Measurements from ENCODE around the gene TM9SF4. TPM values are rescaled to one million over a fixed set of nuclear protein-coding genes. Genes with fewer than 3 reads are reported as not detected.
A peak's percentile ranks its signal among the peaks of the same experiment; 100 is the strongest.

TM9SF4 gene
- total and polyA plus RNA-seq, 12 donors = 19.2 to 36.0 (median 31.1) TPM

GRCh38 chr20:32108814-32109391, 611 bp upstream of the TM9SF4 start:
- peaks cover 0 to 41% (median 29%) of the 10 kb centered on the region in 9 donors for H3K4me1 ChIP-seq
- H3K27ac ChIP-seq = peak overlapping the region in 8 of 10 donors; percentile 80 to 99 (median 97)
- H3K4me3 ChIP-seq = peak overlapping the region in 9 of 10 donors; percentile 69 to 96 (median 79)
- H3K9me3 ChIP-seq = no peaks in the 10 kb centered on the region
- peak in 1 of 8 donors; percentile 1 for ATAC-seq
- no peak for DNase-seq
- 56 to 59% methylated on average over 5 of the region's 5 CpGs for WGBS, 2 donors
- no peaks in the 10 kb centered on the region for H3K27me3 ChIP-seq
- no peaks in the 10 kb centered on the region for H3K36me3 ChIP-seq
- intact Hi-C loops (cut with DNase I) = loop anchor here in 1 of 10 donors (5.0 kb wide), 1 partner anchor 98 kb away; the partner anchor contains the start of genes PLAGL2 and POFUT1
- no peak for TF ChIP-seq CTCF (IDR thresholded peaks at IDR 0.05)

- WGBS, 2 donors = 1 to 2% methylated on average over 8 of the region's 8 CpGs
- peaks cover 0 to 7% (median 0%) of the 10 kb centered on the region in 9 donors for H3K36me3 ChIP-seq
- DNase-seq = no peak
- peak in 2 of 8 donors; percentile 21 to 37 for ATAC-seq
- H3K4me3 ChIP-seq = peak overlapping the region; percentile 69 to 96 (median 81)
- peak overlapping the region in 9 of 10 donors; percentile 80 to 99 (median 97) for H3K27ac ChIP-seq
- intact Hi-C loops (cut with DNase I) = loop anchor here in 1 of 10 donors (10.0 kb wide), 1 partner anchor 95 kb away; the partner anchor contains the start of genes PLAGL2 and POFUT1
- H3K27me3 ChIP-seq = no peaks in the 10 kb centered on the region
- no peaks in the 10 kb centered on the region for H3K9me3 ChIP-seq
- peaks cover 0 to 54% (median 34%) of the 10 kb centered on the region in 9 donors for H3K4me1 ChIP-seq
- TF ChIP-seq CTCF (IDR thresholded peaks at IDR 0.05) = no peak
Measured at GRCh38 chr20:32110173-32110704, 725 bp downstream of the TM9SF4 start.

- Histone ChIP-seq H3K27me3 (no peaks in the 10 kb centered on the region), H3K4me1 (peaks cover 0 to 57% (median 34%) of the 10 kb centered on the region in 9 donors), H3K27ac (peak overlapping the region in 4 of 10 donors; percentile 80 to 99 (median 98)), H3K36me3 (peaks cover 0 to 12% (median 0%) of the 10 kb centered on the region in 9 donors), H3K4me3 (peak overlapping the region in 9 of 10 donors; percentile 69 to 96 (median 79)), H3K9me3 (no peaks in the 10 kb centered on the region)
- no peak for TF ChIP-seq CTCF (IDR thresholded peaks at IDR 0.05)
- ATAC-seq (no peak), DNase-seq (no peak)
- 56 to 66% methylated on average over 3 of the region's 3 CpGs for WGBS, 2 donors
- intact Hi-C loops (cut with DNase I) = loop anchor here in 1 of 10 donors (10.0 kb wide), 1 partner anchor 94 kb away; the partner anchor contains the start of genes PLAGL2 and POFUT1
Measured at GRCh38 chr20:32110727-32111126, 1.2 kb downstream of the TM9SF4 start.

- no peak for ATAC-seq
- no peaks in the 10 kb centered on the region for H3K27me3 ChIP-seq
- no peak for TF ChIP-seq CTCF (IDR thresholded peaks at IDR 0.05)
- H3K36me3 ChIP-seq = peaks cover 0 to 17% (median 0%) of the 10 kb centered on the region in 9 donors
- intact Hi-C loops (cut with DNase I) = loop anchor here in 1 of 10 donors (10.0 kb wide), 1 partner anchor 94 kb away; the partner anchor contains the start of genes PLAGL2 and POFUT1
- H3K9me3 ChIP-seq = no peaks in the 10 kb centered on the region
- H3K27ac ChIP-seq = peak overlapping the region in 3 of 10 donors; percentile 1 to 99 (median 80)
- H3K4me1 ChIP-seq = peaks cover 0 to 61% (median 35%) of the 10 kb centered on the region in 9 donors
- DNase-seq = no peak
- H3K4me3 ChIP-seq = no peak overlapping the region
- 77 to 79% methylated on average over 3 of the region's 3 CpGs for WGBS, 2 donors
Measured at GRCh38 chr20:32111156-32111686, 1.7 kb downstream of the TM9SF4 start.
